Neuronal stem cell (in vitro differentiated cells): ENCODE results near the gene HCK.

Source experiments
- DNase-seq: peaks from one replicate; pipeline ENCODE4 v3.0.0-alpha.2; 2013; ENCODE audit warnings: low spot score
- H2AFZ ChIP-seq: one replicate; pipeline ENCODE4 v1.6.1; 2013; ENCODE audit warnings: mild to moderate bottlenecking, low read length, inconsistent platforms
- H2AK5ac ChIP-seq: 2 replicates; pipeline ENCODE4 v1.6.1; 2013; ENCODE audit warnings: low read depth, mild to moderate bottlenecking, inconsistent platforms, low read length, moderate library complexity, mixed read lengths
- H2BK120ac ChIP-seq: 2 replicates; pipeline ENCODE4 v1.6.1; 2013; ENCODE audit warnings: low read depth, mild to moderate bottlenecking, inconsistent platforms, low read length, moderate library complexity, mixed read lengths
- H2BK12ac ChIP-seq: one replicate; pipeline ENCODE4 v1.6.1; 2013; ENCODE audit warnings: low read length, inconsistent platforms
- H2BK15ac ChIP-seq: 2 replicates; pipeline ENCODE4 v1.6.1; 2013; ENCODE audit warnings: mild to moderate bottlenecking, low read length, inconsistent platforms, mixed read lengths
- H2BK5ac ChIP-seq: one replicate; pipeline ENCODE4 v1.6.1; 2013; ENCODE audit warnings: inconsistent platforms, mild to moderate bottlenecking, low read length, moderate library complexity
- H3K14ac ChIP-seq: one replicate; pipeline ENCODE4 v1.6.1; 2013; ENCODE audit warnings: low read length, inconsistent platforms
- H3K18ac ChIP-seq: 2 replicates; pipeline ENCODE4 v1.6.1; 2013; ENCODE audit warnings: low read length, inconsistent platforms
- H3K23ac ChIP-seq: 2 replicates; pipeline ENCODE4 v1.6.1; 2013; ENCODE audit warnings: low read depth, mild to moderate bottlenecking, mixed read lengths, low read length, inconsistent platforms; ENCODE audit not compliant: poor library complexity
- H3K27ac ChIP-seq: replicated peaks from 3 replicates; pipeline ENCODE4 v1.5.1; 2013; ENCODE audit warnings: low read length, inconsistent platforms
- H3K27me3 ChIP-seq, 3 experiments: 2 replicates each; pipeline ENCODE4 v1.6.1; 2013; ENCODE audit warnings: low read length in 3 of 3, mild to moderate bottlenecking in 2 of 3, inconsistent platforms in 1 of 3, low read depth in 1 of 3, mixed read lengths in 1 of 3, moderate library complexity in 1 of 3; ENCODE audit not compliant: control insufficient read depth in 3 of 3, insufficient read depth in 3 of 3
- H3K36me3 ChIP-seq, 2 donors: replicated peaks in 1 of 2; 2 replicates each; pipeline ENCODE4 v1.6.1; 2013; ENCODE audit warnings: low read length in 2 of 2; ENCODE audit not compliant: control insufficient read depth in 2 of 2, insufficient read depth in 2 of 2
- H3K4ac ChIP-seq: 2 replicates; pipeline ENCODE4 v1.6.1; 2013; ENCODE audit warnings: inconsistent platforms, mild to moderate bottlenecking, low read length, moderate library complexity
- H3K4me1 ChIP-seq, 2 donors: 1 replicate in 1 of 2; 2 replicates in 1 of 2; pipeline ENCODE4 v1.6.1; 2013; ENCODE audit warnings: low read length in 2 of 2, low read depth in 1 of 2; ENCODE audit not compliant: control insufficient read depth in 2 of 2, insufficient read depth in 1 of 2
- H3K4me2 ChIP-seq: one replicate; pipeline ENCODE4 v1.6.1; 2013; ENCODE audit warnings: mild to moderate bottlenecking, low read length, inconsistent platforms; ENCODE audit not compliant: insufficient read depth, poor library complexity, severe bottlenecking
- H3K4me3 ChIP-seq, 2 donors: 2 replicates each; pipeline ENCODE4 v1.5.1; 2013; ENCODE audit warnings: low read length in 2 of 2, mild to moderate bottlenecking in 2 of 2, inconsistent platforms in 1 of 2, moderate library complexity in 1 of 2
- H3K79me1 ChIP-seq: one replicate; pipeline ENCODE4 v1.6.1; 2013; ENCODE audit warnings: low read depth, mild to moderate bottlenecking, inconsistent platforms, low read length, moderate library complexity
- H3K9ac ChIP-seq: one replicate; pipeline ENCODE4 v1.6.1; 2013; ENCODE audit warnings: mild to moderate bottlenecking, low read depth, low read length, inconsistent platforms; ENCODE audit not compliant: poor library complexity
- H3K9me3 ChIP-seq, 2 donors: replicated peaks in 1 of 2; 2 replicates each; pipeline versions ENCODE3 to v1.6.1; 2013; ENCODE audit warnings: low read length in 2 of 2, mild to moderate bottlenecking in 2 of 2, inconsistent platforms in 1 of 2, low read depth in 1 of 2, mixed read lengths in 1 of 2, moderate library complexity in 1 of 2; ENCODE audit not compliant: control insufficient read depth in 2 of 2, insufficient read depth in 1 of 2
- H4K8ac ChIP-seq: one replicate; pipeline ENCODE4 v1.6.1; 2013; ENCODE audit warnings: low read depth, mild to moderate bottlenecking, inconsistent platforms, low read length, moderate library complexity
- H4K91ac ChIP-seq: one replicate; pipeline ENCODE4 v1.6.1; 2013; ENCODE audit warnings: low read length, low read depth, mild to moderate bottlenecking, inconsistent platforms; ENCODE audit not compliant: poor library complexity
- WGBS, 2 donors: extraction: QIAGEN DNeasy Blood & Tissue Kit; methylation state at CpG; one replicate each; pipeline ENCODE4 v1.1.7; 2013; ENCODE audit warnings: missing lambda C conversion rate in 2 of 2, mixed read lengths in 1 of 2; ENCODE audit not compliant: insufficient read length in 2 of 2, insufficient replicate concordance in 1 of 2; ENCODE audit errors: extremely low coverage in 2 of 2; 5-methylcytosine and 5-hydroxymethylcytosine counted together

Gene HCK

GRCh38 chr20:32069711-32070110 lies 17.7 kb downstream of the HCK start:
- Histone ChIP-seq H3K79me1 (no peaks in the 10 kb centered on the region), H3K9me3 (no peaks in the 10 kb centered on the region), H3K9ac (no peak overlapping the region), H3K4me3 (no peak overlapping the region), H2BK5ac (no peak overlapping the region), H2BK15ac (no peak overlapping the region), H3K4ac (no peak overlapping the region), H4K8ac (no peak overlapping the region), H4K91ac (no peak overlapping the region), H3K18ac (no peak overlapping the region), H3K4me2 (no peak overlapping the region), H2AK5ac (no peak overlapping the region), H3K27ac (no peak overlapping the region), H3K36me3 (no peaks in the 10 kb centered on the region), H2BK120ac (no peak overlapping the region), H3K4me1 (peaks cover 0 to 2% of the 10 kb centered on the region in 2 donors), H3K27me3 (peaks cover 0 to 40% (median 0%) of the 10 kb centered on the region in 3 experiments), H3K14ac (no peak overlapping the region), H3K23ac (no peak overlapping the region), H2BK12ac (no peak overlapping the region), H2AFZ (no peak overlapping the region)
- no peak for DNase-seq

GRCh38 chr20:32070282-32070681 lies 18.2 kb downstream of the HCK start:
- no peak overlapping the region for H4K8ac ChIP-seq
- H4K91ac ChIP-seq: no peak overlapping the region
- WGBS, 2 donors: no CpG with 5 or more reads among the region's 1 CpG
- H3K79me1 ChIP-seq: no peaks in the 10 kb centered on the region
- no peak overlapping the region for H2BK5ac ChIP-seq
- H2BK120ac ChIP-seq: no peak overlapping the region
- no peak overlapping the region for H2BK15ac ChIP-seq
- no peak overlapping the region for H3K14ac ChIP-seq
- H2AFZ ChIP-seq: no peak overlapping the region
- H2BK12ac ChIP-seq: no peak overlapping the region
- no peak overlapping the region for H3K4me3 ChIP-seq
- no peak for DNase-seq
- H3K4me1 ChIP-seq: peaks cover 0 to 2% of the 10 kb centered on the region in 2 donors
- no peak overlapping the region for H3K4ac ChIP-seq
- H2AK5ac ChIP-seq: no peak overlapping the region
- no peaks in the 10 kb centered on the region for H3K9me3 ChIP-seq
- no peaks in the 10 kb centered on the region for H3K36me3 ChIP-seq
- H3K18ac ChIP-seq: no peak overlapping the region
- H3K23ac ChIP-seq: no peak overlapping the region
- H3K27me3 ChIP-seq: peaks cover 0 to 41% (median 0%) of the 10 kb centered on the region in 3 experiments
- no peak overlapping the region for H3K27ac ChIP-seq
- H3K9ac ChIP-seq: no peak overlapping the region
- no peak overlapping the region for H3K4me2 ChIP-seq

GRCh38 chr20:32070690-32071213 lies 18.7 kb downstream of the HCK start:
- Histone ChIP-seq H2BK12ac (no peak overlapping the region), H2BK15ac (no peak overlapping the region), H3K23ac (no peak overlapping the region), H3K4me2 (no peak overlapping the region), H2BK5ac (no peak overlapping the region), H3K4ac (no peak overlapping the region), H3K14ac (peak overlapping the region; percentile 58), H3K18ac (no peak overlapping the region), H3K9ac (no peak overlapping the region), H3K27ac (no peak overlapping the region), H3K4me3 (no peak overlapping the region), H3K4me1 (peaks cover 0 to 2% of the 10 kb centered on the region in 2 donors), H4K91ac (no peak overlapping the region), H2AK5ac (no peak overlapping the region), H3K9me3 (no peaks in the 10 kb centered on the region), H4K8ac (no peak overlapping the region), H3K79me1 (no peaks in the 10 kb centered on the region), H3K27me3 (peaks cover 0 to 45% (median 0%) of the 10 kb centered on the region in 3 experiments), H2BK120ac (no peak overlapping the region), H2AFZ (no peak overlapping the region), H3K36me3 (no peaks in the 10 kb centered on the region)
- no peak for DNase-seq
- WGBS, 2 donors: no CpG with 5 or more reads among the region's 4 CpGs

- H2BK5ac ChIP-seq: no peak overlapping the region
- H3K4me1 ChIP-seq: peaks cover 0 to 2% of the 10 kb centered on the region in 2 donors
- no peak overlapping the region for H3K4me2 ChIP-seq
- no peaks in the 10 kb centered on the region for H3K36me3 ChIP-seq
- no peak overlapping the region for H3K27ac ChIP-seq
- no peak overlapping the region for H4K8ac ChIP-seq
- peak overlapping the region; percentile 46 for H3K23ac ChIP-seq
- H3K9me3 ChIP-seq: no peaks in the 10 kb centered on the region
- no peaks in the 10 kb centered on the region for H3K79me1 ChIP-seq
- H3K18ac ChIP-seq: peak overlapping the region; percentile 49
- no peak for DNase-seq
- no peak overlapping the region for H2BK12ac ChIP-seq
- H2AFZ ChIP-seq: no peak overlapping the region
- WGBS, 2 donors: no CpG with 5 or more reads among the region's 17 CpGs
- no peak overlapping the region for H2AK5ac ChIP-seq
- peak overlapping the region; percentile 58 for H3K14ac ChIP-seq
- peak overlapping the region; percentile 68 for H3K9ac ChIP-seq
- no peak overlapping the region for H3K4ac ChIP-seq
- no peak overlapping the region for H2BK15ac ChIP-seq
- H2BK120ac ChIP-seq: no peak overlapping the region
- peaks cover 0 to 45% (median 0%) of the 10 kb centered on the region in 3 experiments for H3K27me3 ChIP-seq
- no peak overlapping the region for H3K4me3 ChIP-seq
- H4K91ac ChIP-seq: no peak overlapping the region
Measured at GRCh38 chr20:32071395-32072167, 19.5 kb downstream of the HCK start.
